CD14-positive monocyte (primary cell): ENCODE measurements around the gene CLDN9. TPM values are rescaled to one million over a fixed set of nuclear protein-coding genes. Genes with fewer than 3 reads are reported as not detected.

ENCODE experiments used
- DNase-seq, 3 donors: peaks; one replicate each; pipeline ENCODE4 v3.0.0-alpha.2; 2011 to 2022
- H2AFZ ChIP-seq: 2 replicates; pipeline ENCODE4 v1.6.0; 2012; ENCODE audit warnings: mild to moderate bottlenecking, low read depth, low read length, inconsistent platforms; ENCODE audit not compliant: insufficient read depth, poor library complexity, severe bottlenecking
- H3K27ac ChIP-seq, 2 donors: 1 replicate in 1 of 2; 2 replicates in 1 of 2; pipeline ENCODE4 v1.5.1; 2012 to 2013; ENCODE audit warnings: low read length in 2 of 2, control low read depth in 1 of 2, inconsistent platforms in 1 of 2, low read depth in 1 of 2, mild to moderate bottlenecking in 1 of 2
- H3K27me3 ChIP-seq, 2 donors: one replicate each; pipeline versions ENCODE4 v1.6.0 to v1.6.1; 2011 to 2013; ENCODE audit warnings: low read length in 2 of 2; ENCODE audit not compliant: control insufficient read depth in 2 of 2, insufficient read depth in 2 of 2
- H3K36me3 ChIP-seq, 2 donors: replicated peaks in 1 of 2; 1 replicate in 1 of 2; 2 replicates in 1 of 2; pipeline versions ENCODE4 v1.5.1 to v1.6.1; 2012 to 2013; ENCODE audit warnings: low read length in 2 of 2, control low read depth in 1 of 2, inconsistent platforms in 1 of 2, mild to moderate bottlenecking in 1 of 2; ENCODE audit not compliant: insufficient read depth in 2 of 2, control insufficient read depth in 1 of 2
- H3K4me1 ChIP-seq, 2 donors: 1 replicate in 1 of 2; 2 replicates in 1 of 2; pipeline versions ENCODE4 v1.5.1 to v1.6.1; 2012 to 2013; ENCODE audit warnings: low read length in 2 of 2, control low read depth in 1 of 2, inconsistent platforms in 1 of 2, mild to moderate bottlenecking in 1 of 2, moderate library complexity in 1 of 2; ENCODE audit not compliant: insufficient read depth in 2 of 2, control insufficient read depth in 1 of 2
- H3K4me2 ChIP-seq: replicated peaks from 2 replicates; pipeline ENCODE3; 2012; ENCODE audit warnings: low read length, moderate library complexity, mild to moderate bottlenecking; ENCODE audit not compliant: poor library complexity, severe bottlenecking; ENCODE audit errors: extremely low read depth
- H3K4me3 ChIP-seq, 3 experiments: fragments of 200-600 bp in 1 of 3; sonication (generic) in 1 of 3; replicated peaks in 1 of 3; 1 replicate in 2 of 3; 2 replicates in 1 of 3; pipeline ENCODE4 v1.5.1; 2011 to 2013; ENCODE audit warnings: low read length in 3 of 3, mild to moderate bottlenecking in 3 of 3, control low read depth in 2 of 3, low read depth in 2 of 3, inconsistent platforms in 1 of 3, moderate library complexity in 1 of 3
- H3K79me2 ChIP-seq: 2 replicates; pipeline ENCODE4 v1.6.0; 2012; ENCODE audit warnings: mild to moderate bottlenecking, control low read depth, inconsistent platforms, low read length, moderate library complexity; ENCODE audit not compliant: insufficient read depth
- H3K9ac ChIP-seq: 2 replicates; pipeline ENCODE4 v1.6.0; 2017; ENCODE audit warnings: low read length, mild to moderate bottlenecking; ENCODE audit not compliant: insufficient read depth, poor library complexity, severe bottlenecking
- H3K9me3 ChIP-seq, 2 donors: replicated peaks in 1 of 2; 1 replicate in 1 of 2; 2 replicates in 1 of 2; pipeline versions ENCODE4 v1.5.1 to v1.6.1; 2012 to 2013; ENCODE audit warnings: low read length in 2 of 2, control low read depth in 1 of 2; ENCODE audit not compliant: control insufficient read depth in 1 of 2, insufficient read depth in 1 of 2
- H4K20me1 ChIP-seq: 2 replicates; pipeline ENCODE4 v1.6.0; 2012; ENCODE audit warnings: mild to moderate bottlenecking, low read length, control low read depth, moderate library complexity; ENCODE audit not compliant: insufficient read depth
- H3K27ac Mint-ChIP-seq, 7 donors: one replicate each; pipeline ENCODE4 v1.8.0; 2020; ENCODE audit warnings: mild to moderate bottlenecking in 7 of 7, mixed read lengths in 7 of 7, moderate library complexity in 6 of 7, inconsistent platforms in 2 of 7
- H3K27me3 Mint-ChIP-seq, 3 donors: one replicate each; pipeline ENCODE4 v1.8.0; 2021 to 2022; ENCODE audit warnings: low read depth in 3 of 3, mild to moderate bottlenecking in 3 of 3, mixed read lengths in 3 of 3, moderate library complexity in 3 of 3, inconsistent platforms in 1 of 3
- H3K36me3 Mint-ChIP-seq, 2 donors: one replicate each; pipeline ENCODE4 v1.8.0; 2020; ENCODE audit warnings: mixed read lengths in 2 of 2, inconsistent platforms in 1 of 2, mild to moderate bottlenecking in 1 of 2
- H3K4me1 Mint-ChIP-seq: one replicate; pipeline ENCODE4 v1.8.0; 2020; ENCODE audit warnings: mild to moderate bottlenecking, mixed read lengths
- H3K4me3 Mint-ChIP-seq, 2 donors: one replicate each; pipeline ENCODE4 v1.8.0; 2020; ENCODE audit warnings: mild to moderate bottlenecking in 2 of 2, mixed read lengths in 2 of 2, moderate library complexity in 1 of 2
- H3K9me3 Mint-ChIP-seq, 7 donors: one replicate each; pipeline ENCODE4 v1.8.0; 2020 to 2022; ENCODE audit warnings: mixed read lengths in 7 of 7, mild to moderate bottlenecking in 6 of 7, moderate library complexity in 6 of 7, inconsistent platforms in 2 of 7
- CTCF ChIP-seq: fragments of 200-600 bp; IDR thresholded peaks from one replicate; pipeline ENCODE4 v1.8.0; 2022; ENCODE audit warnings: antibody characterized with exemption, mild to moderate bottlenecking
- WGBS: methylation state at CpG from one replicate; pipeline ENCODE4 v1.1.5; 2013; ENCODE audit warnings: missing lambda C conversion rate; ENCODE audit not compliant: insufficient coverage; 5-methylcytosine and 5-hydroxymethylcytosine counted together
- intact Hi-C, 2 donors: fragments of 100-400 bp; cut with micrococcal nuclease; formaldehyde crosslinking; loops; one replicate each; pipeline versions ENCODE4 v1.15.0 to v1.15.1; 2023
- polyA plus RNA-seq, 3 donors: library from polyadenylated mRNA; depleted of rRNA in 1 of 3; unstranded in 2 of 3; stranded (reverse) in 1 of 3; fragments of 300-500 nt in 2 of 3; fragments of >200 nt in 1 of 3; fragmentation: Illumina TruSeq in 2 of 3; gene quantifications; 1 replicate in 2 of 3; 2 replicates in 1 of 3; pipeline ENCODE4 v1.2.3, GENCODE V29; 2012 to 2021

Gene CLDN9
- polyA plus RNA-seq, 3 donors: 2.1 TPM; not detected in 2

GRCh38 chr16:3000540-3000939 is 12.2 kb upstream of the CLDN9 start:
- no peak overlapping the region for H3K9ac ChIP-seq
- no peaks in the 10 kb centered on the region for H3K36me3 Mint-ChIP-seq
- H3K4me1 ChIP-seq: peaks cover 8 to 9% of the 10 kb centered on the region in 2 donors
- H3K36me3 ChIP-seq: no peaks in the 10 kb centered on the region
- no peak overlapping the region for H2AFZ ChIP-seq
- intact Hi-C loops: loop anchor here in 1 of 2 donors (2.0 kb wide), 1 partner anchor 14 kb away; no protein-coding TSS in a partner anchor
- no peak overlapping the region for H3K27ac ChIP-seq
- H3K4me2 ChIP-seq: no peak overlapping the region
- H3K27me3 Mint-ChIP-seq: peaks cover 0 to 22% (median 16%) of the 10 kb centered on the region in 3 donors
- H3K9me3 ChIP-seq: no peaks in the 10 kb centered on the region
- H3K4me3 Mint-ChIP-seq: peak overlapping the region in 1 of 2 donors; percentile 53
- 100% methylated on average over 2 of the region's 4 CpGs for WGBS
- H3K27me3 ChIP-seq: peaks cover 0 to 2% of the 10 kb centered on the region in 2 donors
- H3K4me1 Mint-ChIP-seq: peaks cover 7% of the 10 kb centered on the region
- H3K9me3 Mint-ChIP-seq: peaks cover 0 to 3% (median 0%) of the 10 kb centered on the region in 7 donors
- peak overlapping the region in 1 of 7 donors; percentile 11 for H3K27ac Mint-ChIP-seq
- no peak overlapping the region for H3K4me3 ChIP-seq
- H3K79me2 ChIP-seq: no peaks in the 10 kb centered on the region
- no peak for TF ChIP-seq CTCF
- no peak for DNase-seq
- H4K20me1 ChIP-seq: no peaks in the 10 kb centered on the region

- Mint-ChIP-seq H3K27ac (peak overlapping the region in 1 of 7 donors; percentile 48), H3K4me1 (peaks cover 14% of the 10 kb centered on the region), H3K36me3 (peaks cover 0 to under 1% of the 10 kb centered on the region in 2 donors), H3K9me3 (peaks cover 0 to 3% (median 0%) of the 10 kb centered on the region in 7 donors), H3K27me3 (peaks cover 0 to 24% (median 16%) of the 10 kb centered on the region in 3 donors), H3K4me3 (peak overlapping the region in 1 of 2 donors; percentile 48)
- H3K4me2 ChIP-seq: no peak overlapping the region
- WGBS: 91% methylated on average over 11 of the region's 12 CpGs
- no peak overlapping the region for H3K9ac ChIP-seq
- H3K79me2 ChIP-seq: no peaks in the 10 kb centered on the region
- H3K36me3 ChIP-seq: no peaks in the 10 kb centered on the region
- H4K20me1 ChIP-seq: no peaks in the 10 kb centered on the region
- DNase-seq: no peak
- no peaks in the 10 kb centered on the region for H3K9me3 ChIP-seq
- no peak overlapping the region for H3K27ac ChIP-seq
- TF ChIP-seq CTCF: no peak
- H3K4me1 ChIP-seq: peaks cover 16 to 17% of the 10 kb centered on the region in 2 donors
- no peak overlapping the region for H3K4me3 ChIP-seq
- H2AFZ ChIP-seq: no peak overlapping the region
- intact Hi-C loops: loop anchor here in 1 of 2 donors (2.0 kb wide), 1 partner anchor 13 kb away; no protein-coding TSS in a partner anchor
- H3K27me3 ChIP-seq: peaks cover 0 to 2% of the 10 kb centered on the region in 2 donors
Measured at GRCh38 chr16:3001316-3001715, 11.4 kb upstream of the CLDN9 start.
